RPMI7951 (cell line): ENCODE measurements around the gene VPS8. TPM values are rescaled to one million over a fixed set of nuclear protein-coding genes. Genes with fewer than 3 reads are reported as not detected.
A peak's percentile ranks its signal among the peaks of the same experiment; 100 is the strongest.
"Not testable (repeated sequence)": the region's sequence is repeated elsewhere in the genome, so short reads cannot be mapped to it uniquely, and the experiment has no call there.

Source experiments
- DNase-seq: peaks from one replicate; pipeline ENCODE4 v3.0.0-alpha.2; 2012; ENCODE audit warnings: low read depth
- total RNA-seq: library from RNA; depleted of rRNA; stranded (reverse); fragments of >200 nt; shearing (Covaris generic); gene quantifications from 2 replicates; pipeline ENCODE4 v1.2.3, GENCODE V29; 2014

Gene VPS8
- total RNA-seq, 1 experiment from 2014 or later, result 30.8 TPM

DNA sequence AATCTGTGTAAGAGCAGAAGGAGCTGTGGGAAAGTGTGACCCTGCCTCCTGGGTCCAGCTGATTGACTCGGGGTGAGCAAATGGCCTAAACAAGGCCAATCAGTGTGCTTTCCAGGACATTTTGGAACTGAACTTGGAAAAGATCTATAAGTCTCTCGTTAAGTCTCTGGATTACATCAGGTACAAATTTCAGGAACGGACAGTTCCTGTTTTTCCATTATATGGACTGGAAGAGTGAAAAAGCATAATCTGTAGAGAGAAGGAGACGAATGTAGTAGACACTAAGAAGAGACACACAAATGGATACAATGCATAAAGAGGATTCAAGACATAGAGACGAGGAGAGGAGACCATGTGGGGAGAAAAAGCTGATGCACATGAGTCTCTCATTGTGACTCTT is 173.6 kb downstream of the VPS8 start:
- DNase-seq, result no peak

DNA sequence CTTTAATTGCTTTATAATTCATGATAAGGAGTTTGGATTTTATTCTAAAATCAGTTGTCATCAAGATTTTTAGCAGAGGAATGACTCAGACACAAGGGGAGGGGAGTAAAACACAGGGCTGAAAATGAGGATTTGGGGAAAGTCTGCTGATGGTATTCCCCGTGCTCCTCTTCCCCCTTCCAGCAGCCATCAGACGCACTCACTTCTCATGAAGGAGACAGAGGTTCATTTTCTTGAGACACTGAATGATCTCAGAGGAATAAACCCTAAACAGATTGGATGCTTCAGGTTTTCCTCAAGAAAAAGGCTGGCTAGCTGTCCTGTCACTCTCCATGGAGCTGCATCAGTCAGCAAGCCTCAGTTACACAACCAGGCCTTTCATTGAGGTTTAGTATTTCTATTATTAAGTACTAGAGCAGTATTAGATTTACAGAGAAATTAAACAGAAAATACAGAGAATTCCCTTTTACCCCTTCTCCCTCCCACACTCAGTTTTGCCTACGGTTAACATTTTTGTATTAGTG is 174.5 kb downstream of the VPS8 start:
- no peak for DNase-seq

DNA sequence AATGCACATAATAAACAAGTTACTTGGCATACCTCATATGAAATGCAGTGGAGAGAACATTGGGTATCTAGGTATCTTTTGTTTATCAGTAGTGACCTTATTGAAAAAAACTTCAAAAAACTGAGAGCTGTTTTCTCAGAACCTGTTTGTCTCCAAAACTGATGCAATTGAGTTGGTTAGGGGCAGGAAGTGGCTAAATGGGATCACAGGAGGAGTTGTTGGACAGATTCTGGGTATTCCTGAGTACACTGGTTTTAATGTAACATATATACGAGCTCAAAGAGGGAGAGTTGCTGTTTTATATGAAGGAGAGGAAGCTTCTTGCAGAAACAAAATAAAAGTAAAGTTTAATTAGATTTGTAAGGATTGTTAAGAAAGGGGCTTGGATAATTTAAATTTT is 181.4 kb downstream of the VPS8 start:
- no peak for DNase-seq

DNA sequence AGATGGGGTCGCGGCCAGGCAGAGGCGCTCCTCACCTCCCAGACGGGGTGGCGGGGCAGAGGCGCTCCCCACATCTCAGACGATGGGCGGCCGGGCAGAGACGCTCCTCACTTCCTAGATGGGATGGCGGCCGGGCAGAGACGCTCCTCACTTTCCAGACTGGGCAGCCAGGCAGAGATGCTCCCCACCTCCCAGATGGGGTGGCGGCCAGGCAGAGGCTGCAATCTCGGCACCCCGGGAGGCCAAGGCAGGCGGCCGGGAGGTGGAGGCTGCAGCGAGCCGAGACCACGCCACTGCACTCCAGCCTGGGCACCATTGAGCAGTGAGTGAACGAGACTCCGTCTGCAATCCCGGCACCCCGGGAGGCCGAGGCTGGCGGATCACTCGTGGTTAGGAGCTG is 191.9 kb downstream of the VPS8 start:
- not testable (repeated sequence) for DNase-seq

DNA sequence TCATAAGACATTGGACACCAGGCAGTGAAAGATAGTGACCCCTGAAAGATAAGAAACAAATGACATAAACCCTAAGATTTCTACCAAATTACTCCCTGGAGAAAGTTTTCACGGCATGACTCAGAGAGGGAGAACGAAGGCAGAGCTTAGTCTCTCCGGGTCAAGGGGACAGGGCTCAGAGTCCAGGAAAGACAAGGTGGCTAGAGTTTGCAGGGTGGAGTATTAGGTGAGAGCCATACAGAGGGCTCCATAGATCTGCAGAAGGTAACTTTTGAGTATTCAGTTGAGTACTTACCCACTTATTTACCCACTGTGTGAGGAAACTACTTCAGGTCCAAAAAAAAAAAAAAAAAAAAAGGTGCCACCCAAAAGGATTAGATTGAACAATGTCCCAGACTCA is 197.7 kb downstream of the VPS8 start:
- no peak for DNase-seq

DNA sequence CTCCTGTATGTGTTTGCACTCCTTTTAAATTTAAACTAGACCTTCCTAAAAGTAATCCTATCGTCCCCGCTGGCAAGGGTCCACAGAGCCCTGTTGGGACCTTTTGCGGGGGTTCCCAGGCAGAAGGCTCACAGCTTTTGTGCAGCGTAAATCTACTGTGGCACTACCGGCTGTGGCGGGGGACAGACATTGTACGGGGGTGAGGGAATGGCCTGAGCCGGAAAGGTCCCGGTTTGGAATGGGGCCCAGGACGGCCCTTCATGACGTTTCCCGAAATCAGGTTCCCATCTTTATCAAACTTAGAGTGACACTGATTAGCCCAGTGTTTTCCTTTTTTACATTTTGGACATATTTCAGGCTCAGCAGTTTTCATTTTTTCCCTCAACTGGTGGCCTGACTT is 205.6 kb downstream of the VPS8 start:
- DNase-seq, result not testable (repeated sequence)

DNA sequence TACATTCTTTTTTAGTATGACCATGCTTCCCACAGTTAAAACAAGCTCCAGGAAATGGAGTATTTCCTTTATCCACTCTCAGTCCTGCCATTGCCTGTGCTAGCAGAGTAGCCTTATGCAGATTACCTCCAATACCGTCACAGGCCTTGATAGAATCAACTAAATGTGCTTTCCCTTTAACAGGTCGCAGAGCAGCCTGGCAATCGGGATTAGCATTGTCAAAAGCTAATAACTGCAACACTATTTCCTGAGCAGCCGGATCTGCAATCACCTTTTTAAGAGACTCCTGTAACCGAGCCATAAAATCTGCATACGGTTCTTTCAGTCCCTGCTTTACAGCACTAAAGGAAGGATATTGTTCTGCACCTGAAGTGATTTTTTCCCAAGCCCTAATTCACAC is 206.0 kb downstream of the VPS8 start:
- DNase-seq, result not testable (repeated sequence)

DNA sequence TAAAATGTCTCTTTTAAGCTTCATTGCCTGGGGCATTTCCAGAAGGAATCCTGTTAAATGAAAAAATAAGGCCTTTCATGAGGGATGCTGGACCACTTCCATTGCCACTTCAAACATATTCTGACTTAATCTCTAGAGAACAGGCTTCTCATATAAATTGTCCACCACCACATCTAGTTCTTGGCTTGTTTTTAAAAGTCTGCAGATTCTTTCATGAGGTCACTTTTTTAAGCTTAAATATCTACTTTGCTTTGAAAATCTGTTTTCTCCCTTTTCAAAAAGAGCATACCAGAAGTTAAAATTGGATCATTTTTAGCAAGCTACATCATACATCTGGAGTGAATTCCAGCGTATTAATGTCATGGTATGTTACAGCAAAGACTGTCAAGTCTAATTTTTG is 209.3 kb downstream of the VPS8 start:
- DNase-seq, result peak; percentile 4

DNA sequence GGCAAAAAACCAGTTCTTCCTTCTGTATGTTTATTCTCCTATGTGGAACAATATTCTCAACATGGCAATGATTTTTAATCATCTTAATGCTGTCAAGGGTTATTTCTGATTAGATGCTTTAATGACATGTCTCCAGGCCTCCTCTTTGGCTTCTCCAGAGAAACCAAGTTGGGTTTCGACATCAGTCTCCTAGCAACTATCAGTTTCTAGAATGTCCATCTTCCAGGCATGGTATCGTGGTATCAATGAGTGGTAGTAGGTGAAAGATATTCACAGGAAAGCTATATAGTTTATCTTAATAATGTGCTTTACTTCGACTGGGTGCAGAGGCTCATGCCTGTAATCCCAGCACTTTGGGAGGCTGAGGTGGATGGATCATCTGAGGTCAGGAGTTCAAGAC is 212.4 kb downstream of the VPS8 start:
- no peak for DNase-seq

DNA sequence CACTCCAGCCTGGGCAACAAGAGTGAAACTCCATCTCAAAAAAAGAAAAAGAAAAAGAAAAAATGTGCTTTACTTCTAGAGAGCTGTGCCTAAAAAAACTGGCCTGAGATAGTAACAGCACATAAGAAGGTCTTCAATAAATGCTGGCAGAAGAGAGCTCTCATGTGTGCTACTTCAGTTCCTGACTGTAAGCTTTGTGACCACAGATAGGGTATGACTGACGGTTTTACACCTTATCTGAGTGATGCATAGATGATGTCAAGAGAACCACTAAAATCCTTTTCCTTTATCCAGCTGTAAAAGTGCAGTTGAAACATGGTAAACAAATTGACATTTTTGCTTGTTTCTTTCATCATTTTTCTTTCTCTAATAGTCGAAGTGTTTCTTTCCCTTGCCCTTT is 213.0 kb downstream of the VPS8 start:
- no peak for DNase-seq

DNA sequence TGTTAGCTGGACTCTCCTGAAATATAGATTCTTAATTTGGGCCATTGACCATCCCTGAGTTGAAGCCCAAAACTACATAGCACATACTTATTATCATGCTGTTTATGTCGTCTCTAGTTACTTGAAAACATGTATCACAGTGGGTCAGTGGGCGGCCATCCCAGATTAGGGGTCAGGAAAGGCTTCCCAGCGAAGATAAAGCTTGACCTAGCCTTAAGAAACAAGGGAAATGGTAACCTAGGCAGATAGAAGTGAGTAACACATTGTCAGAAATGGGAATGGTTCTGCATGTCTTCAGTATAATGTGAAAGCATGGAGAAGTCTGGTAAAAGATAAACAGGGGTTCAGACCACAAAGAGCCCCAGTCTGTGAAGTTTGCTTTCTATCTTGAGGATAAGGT is 216.2 kb downstream of the VPS8 start:
- no peak for DNase-seq

DNA sequence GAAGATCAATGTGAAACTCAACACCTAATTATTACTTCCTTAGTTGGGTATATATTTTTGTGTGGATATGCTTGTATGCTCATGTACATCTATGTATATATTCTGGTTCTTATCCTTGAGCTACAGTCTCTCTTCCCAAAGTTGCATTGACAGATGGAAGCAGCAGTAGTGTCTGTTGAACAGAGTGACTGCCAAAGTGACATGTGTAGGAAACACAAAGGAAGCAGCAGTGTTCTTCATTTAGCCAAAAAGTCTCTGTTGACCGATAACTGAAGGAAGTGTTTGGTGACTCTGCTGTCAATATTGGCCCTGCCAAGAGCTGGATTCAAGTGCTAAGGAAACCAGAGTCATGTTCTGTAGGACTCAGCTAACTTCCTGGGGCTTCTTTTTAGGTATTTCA is 217.1 kb downstream of the VPS8 start:
- DNase-seq, result no peak

DNA sequence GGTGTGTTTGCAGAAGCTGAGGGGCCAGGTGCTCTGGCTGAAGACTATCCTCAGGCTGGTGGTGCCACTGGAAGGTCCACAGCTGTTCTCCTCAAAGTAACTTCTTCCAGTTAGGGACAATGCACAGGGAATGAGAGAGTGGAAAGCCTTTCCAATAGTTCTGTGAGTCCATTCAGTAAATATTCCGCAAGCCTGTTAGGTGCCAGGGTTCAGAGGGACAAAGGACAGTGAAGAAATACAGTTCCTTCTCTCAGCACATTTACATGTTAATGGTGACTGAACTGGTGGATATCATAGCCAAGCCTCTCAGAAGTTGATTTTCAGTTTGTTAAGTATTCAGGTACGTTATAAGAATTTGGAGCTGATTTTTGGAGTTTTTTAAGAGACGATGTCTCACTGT is 218.4 kb downstream of the VPS8 start:
- DNase-seq, result no peak

DNA sequence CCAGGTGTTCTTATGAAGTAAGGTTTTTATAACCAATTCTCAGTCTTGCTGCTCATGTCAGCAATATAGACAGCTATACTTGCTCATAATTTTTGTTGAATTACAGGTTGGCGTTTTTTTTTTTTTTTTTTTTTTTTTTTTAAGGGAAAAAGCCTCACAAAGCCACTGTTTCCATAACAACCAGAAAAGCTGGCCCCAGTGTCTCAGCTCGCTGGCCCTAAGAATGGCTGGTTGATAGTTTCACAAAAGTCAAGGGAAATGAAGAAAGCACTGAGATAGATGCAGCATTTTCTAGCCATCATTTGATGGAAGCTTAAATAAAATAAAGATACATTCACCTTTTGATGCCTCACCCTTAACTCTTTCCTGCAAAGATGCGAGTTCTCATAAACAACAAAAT is 219.0 kb downstream of the VPS8 start:
- DNase-seq, result no peak

DNA sequence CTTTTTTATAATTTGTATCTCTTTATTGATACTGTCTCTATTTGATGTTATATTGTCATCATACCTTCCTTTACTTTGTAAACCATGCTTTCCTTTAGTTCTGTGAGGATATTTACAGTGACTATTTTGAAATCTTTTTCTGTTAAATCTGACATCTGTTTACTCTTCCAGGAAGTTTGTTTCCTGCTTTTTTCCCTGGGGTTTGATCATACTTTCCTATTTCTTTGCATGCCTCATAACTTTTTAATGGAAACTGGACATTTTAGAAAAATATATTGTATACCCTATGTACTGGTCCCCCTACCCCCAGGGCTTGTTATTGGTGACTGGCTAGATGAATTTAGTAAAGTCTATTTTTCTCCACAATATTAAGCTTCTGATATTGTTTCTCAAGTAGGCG is 225.8 kb downstream of the VPS8 start:
- DNase-seq, result no peak

DNA sequence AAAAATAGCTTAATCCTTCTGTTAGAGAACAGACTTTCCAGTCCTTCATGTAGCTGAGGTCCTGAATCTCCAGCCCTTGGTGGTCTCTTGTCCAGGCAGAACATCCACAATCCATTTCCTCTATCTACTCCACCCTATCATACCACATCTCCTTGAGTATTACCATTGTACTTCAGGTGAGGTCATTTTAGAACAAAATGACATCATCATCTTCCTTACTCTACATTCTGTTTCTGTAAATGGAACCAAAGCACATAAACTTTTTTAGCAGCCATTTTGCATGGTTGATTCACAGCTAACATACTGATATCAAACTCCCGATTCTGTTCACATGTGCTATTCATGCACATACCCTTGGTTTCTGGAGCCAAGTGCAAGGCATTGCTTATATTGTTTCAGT is 228.5 kb downstream of the VPS8 start:
- no peak for DNase-seq

DNA sequence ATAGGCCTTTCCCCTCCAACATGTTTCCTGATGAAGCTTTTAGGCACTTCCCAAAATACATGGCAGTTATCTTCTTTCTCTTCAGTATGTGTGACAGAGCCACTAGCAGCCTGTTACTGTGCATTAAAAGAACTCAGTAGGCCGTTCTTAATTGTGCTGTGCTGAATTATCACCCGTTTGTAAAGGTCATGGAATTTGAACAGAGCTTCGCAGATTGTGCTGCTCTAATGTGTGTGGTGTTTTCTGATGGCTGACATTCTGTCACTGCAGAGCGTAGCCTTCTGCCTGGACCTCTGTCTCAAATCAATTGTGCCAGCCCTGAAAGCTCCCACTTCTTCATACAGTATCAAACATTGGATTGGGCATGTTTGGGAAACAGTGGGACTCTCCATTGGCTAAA is 229.6 kb downstream of the VPS8 start:
- no peak for DNase-seq

DNA sequence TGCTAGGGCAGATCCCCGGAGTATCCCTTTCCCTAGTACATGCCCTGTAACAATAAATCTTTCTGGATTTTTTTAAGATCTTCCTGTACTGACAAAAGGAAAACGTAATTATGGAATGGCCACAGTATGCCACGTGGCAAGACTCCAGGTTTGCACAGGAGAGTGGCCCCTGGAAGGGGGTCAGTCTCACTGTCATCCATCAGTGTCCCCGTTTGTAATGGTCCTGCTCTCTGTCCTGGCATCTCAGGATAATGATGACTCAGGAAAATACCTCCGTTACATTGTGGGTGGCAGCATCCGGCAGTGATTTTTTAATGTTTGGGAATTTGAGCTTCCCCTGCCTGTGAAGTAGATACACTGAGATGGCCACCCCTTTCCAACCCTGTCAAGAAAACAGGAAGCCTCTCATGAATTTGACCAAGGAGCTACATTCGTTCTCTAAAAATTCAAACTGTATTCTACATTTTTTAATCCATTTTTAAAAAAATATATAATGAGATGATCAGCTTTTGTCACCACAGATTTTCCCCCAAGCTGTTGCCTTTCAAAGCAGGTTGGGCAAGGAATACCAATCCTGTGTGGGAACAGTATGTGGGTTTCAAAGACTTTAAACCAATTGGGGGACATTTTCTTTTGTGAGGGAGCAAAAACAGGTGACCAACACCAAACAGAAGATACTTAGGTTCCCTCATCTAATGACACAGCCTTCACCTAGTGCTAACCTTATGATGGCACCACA is 230.5 kb downstream of the VPS8 start:
- peak; percentile 47 for DNase-seq

DNA sequence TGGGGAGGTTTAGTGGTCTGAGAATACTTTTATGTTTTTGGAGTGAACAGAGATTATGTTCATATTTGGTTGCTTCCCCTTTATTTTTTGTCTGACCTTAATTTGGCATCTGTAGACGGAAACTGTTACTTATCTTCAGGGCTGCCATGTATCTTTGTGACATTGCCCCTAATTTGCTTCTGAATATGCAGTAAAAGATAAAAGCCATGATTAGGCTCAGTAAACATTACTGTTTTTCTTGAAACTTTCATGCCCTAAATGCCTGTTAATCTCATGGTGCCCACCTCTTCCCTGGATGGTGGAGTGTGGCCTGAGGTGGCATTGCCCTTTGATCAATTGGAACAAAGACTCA is 234.2 kb downstream of the VPS8 start:
- no peak for DNase-seq

DNA sequence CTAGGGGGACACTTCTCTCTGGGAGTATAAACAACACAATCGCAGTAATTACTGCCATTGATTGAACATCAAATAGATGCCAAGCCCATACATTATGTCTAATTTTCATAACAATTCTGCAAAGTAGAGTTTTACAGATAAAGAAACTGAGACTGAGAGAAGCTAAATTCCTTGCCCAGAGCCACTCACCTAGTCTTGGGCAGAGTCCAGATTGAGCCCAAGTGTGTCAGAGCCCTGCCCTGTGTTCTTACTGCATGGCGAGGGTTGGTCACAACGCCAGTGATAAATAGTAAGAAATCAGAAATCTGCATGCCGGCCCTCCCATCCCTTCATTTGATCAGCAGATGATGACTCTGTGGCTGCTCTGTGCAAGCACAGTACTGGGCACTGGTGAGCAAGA is 234.6 kb downstream of the VPS8 start:
- peak; percentile 8 for DNase-seq

DNA sequence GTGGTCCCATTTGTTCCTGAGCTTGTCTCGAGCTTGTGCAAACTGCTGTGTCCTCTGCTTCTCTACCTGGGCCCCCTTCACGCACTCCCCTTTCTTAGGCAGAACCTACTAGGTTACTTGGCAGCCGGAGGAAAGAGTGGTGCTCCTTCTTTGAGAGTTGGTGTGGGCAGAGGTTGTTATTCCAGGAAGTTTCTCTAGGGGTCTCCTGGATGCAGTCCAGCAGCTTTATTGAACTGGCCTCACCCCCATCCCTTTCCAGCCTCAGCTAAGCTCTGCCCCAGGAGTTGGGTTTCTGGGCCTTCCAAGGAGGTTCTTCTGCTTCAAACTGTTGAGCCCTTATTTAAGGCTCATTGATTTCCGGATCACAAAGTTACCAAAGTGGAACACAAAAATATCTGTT is 237.7 kb downstream of the VPS8 start:
- DNase-seq, result no peak

DNA sequence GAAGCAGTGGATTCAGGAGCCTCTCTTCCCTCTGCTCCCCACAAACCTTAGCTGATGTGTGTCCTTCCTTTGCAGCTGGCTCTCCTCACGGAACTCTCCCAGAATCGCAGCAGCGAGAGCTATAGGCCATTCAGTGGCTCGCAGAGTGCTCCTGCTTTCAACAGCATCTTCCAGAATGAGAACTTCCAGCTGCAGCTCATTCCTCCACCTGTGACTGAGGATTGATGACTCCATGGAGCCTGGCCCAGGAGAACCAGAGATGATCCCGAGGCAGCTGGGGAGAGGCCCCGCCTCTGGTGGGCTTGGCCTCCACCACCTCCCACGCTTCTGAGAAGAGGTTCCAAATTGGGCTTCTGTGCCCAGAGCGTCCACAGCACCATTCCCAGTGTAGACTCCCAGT is 239.8 kb downstream of the VPS8 start:
- no peak for DNase-seq

DNA sequence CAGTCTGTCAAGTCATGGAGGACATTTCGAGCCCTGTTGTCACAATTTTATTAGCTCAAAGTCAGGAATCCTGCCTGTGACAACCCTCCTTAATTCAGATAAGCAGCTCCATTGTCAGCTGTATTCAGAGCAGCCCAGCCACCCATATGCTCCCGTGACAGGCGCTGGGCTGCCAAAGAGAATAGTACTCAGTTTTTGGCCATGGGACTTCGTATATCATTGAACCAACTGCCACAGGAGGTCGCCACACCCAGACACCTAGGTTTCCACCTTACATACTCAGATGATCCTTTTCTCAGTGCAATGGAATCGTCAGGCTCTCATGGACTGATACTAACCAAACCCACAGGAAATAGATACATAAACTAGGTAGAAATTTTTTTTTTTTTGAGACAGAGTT is 240.7 kb downstream of the VPS8 start:
- DNase-seq, result no peak

DNA sequence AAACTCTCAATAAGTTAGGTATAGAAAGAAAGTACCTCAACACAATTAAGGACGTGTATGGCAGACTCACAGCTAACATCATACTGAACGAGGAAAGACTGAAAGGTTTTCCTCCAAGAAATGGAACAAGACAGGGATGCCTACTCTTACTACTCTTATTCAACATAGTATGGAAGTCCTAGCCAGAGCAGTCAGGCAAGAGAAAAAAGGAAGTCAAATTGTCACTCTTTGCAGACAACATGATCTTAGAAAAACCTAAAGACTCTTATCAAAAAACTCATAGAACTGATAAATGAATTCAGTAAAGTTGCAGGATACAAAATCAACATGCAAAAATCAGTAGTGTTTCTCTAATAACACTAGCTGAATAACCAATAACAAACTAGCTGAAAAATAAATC is 244.9 kb downstream of the VPS8 start:
- DNase-seq, result no peak
